Measurements from ENCODE around the gene CACNA2D3.

GRCh38 chr3:54659347-54659746, 537.0 kb downstream of the CACNA2D3 start:
- TF ChIP-seq CTCF (conservative IDR thresholded peaks at IDR 0.05; ENCODE audit: low read length) (no peak), EZH2phosphoT487 (IDR thresholded peaks at IDR 0.05; ENCODE audit: borderline replicate concordance, low read depth, low read length) (no peak)
